Fibroblast of skin of left quadriceps (primary cell): ENCODE data around the gene HEXD.
"Not testable (repeated sequence)": the region's sequence is repeated elsewhere in the genome, so short reads cannot be mapped to it uniquely, and the experiment has no call there.

Source experiments
- DNase-seq, 2 experiments: peaks; one replicate each; pipeline ENCODE4 v3.0.0-alpha.2; 2013; ENCODE audit warnings: low read depth in 2 of 2

Gene HEXD

GRCh38 chr17:82396601-82397435, 21.3 kb upstream of the HEXD start:
- peak; percentile 98 for DNase-seq

GRCh38 chr17:82397449-82398335, 20.5 kb upstream of the HEXD start:
- no peak for DNase-seq

GRCh38 chr17:82399041-82399441, 19.1 kb upstream of the HEXD start:
- DNase-seq: peak; percentile 94 to 95

- no peak for DNase-seq
Observed at GRCh38 chr17:82399601-82400101, 18.5 kb upstream of the HEXD start.

- peak; percentile 19 to 25 for DNase-seq
Observed at GRCh38 chr17:82400206-82400605, 17.9 kb upstream of the HEXD start.

- no peak for DNase-seq
Observed at GRCh38 chr17:82400830-82401229, 17.3 kb upstream of the HEXD start.

GRCh38 chr17:82402865-82403264, 15.3 kb upstream of the HEXD start:
- no peak for DNase-seq

GRCh38 chr17:82403662-82404660, 14.2 kb upstream of the HEXD start:
- DNase-seq: no peak

- no peak for DNase-seq
Observed at GRCh38 chr17:82405051-82405450, 13.1 kb upstream of the HEXD start.

- DNase-seq: no peak
Observed at GRCh38 chr17:82406131-82406671, 11.9 kb upstream of the HEXD start.

- DNase-seq: no peak
Observed at GRCh38 chr17:82407255-82407654, 10.9 kb upstream of the HEXD start.

GRCh38 chr17:82408288-82408937, 9.7 kb upstream of the HEXD start:
- no peak for DNase-seq

- no peak for DNase-seq
Observed at GRCh38 chr17:82408938-82409318, 9.2 kb upstream of the HEXD start.

GRCh38 chr17:82410014-82410716, 8.0 kb upstream of the HEXD start:
- DNase-seq: no peak

GRCh38 chr17:82411396-82412053, 6.6 kb upstream of the HEXD start:
- no peak for DNase-seq

- not testable (repeated sequence) for DNase-seq
Observed at GRCh38 chr17:82412081-82412480, 6.1 kb upstream of the HEXD start.

- no peak for DNase-seq
Observed at GRCh38 chr17:82412535-82413520, 5.3 kb upstream of the HEXD start.
